Fibroblast of skin of right quadriceps (primary cell): ENCODE data around the gene NLRP3.
"Not testable (repeated sequence)": the region's sequence is repeated elsewhere in the genome, so short reads cannot be mapped to it uniquely, and the experiment has no call there.

Experiments used
- DNase-seq: peaks from one replicate; pipeline ENCODE4 v3.0.0-alpha.2; 2013

The NLRP3 gene

GRCh38 chr1:247440001-247440620, 24.1 kb downstream of the NLRP3 start:
- no peak for DNase-seq

DNA sequence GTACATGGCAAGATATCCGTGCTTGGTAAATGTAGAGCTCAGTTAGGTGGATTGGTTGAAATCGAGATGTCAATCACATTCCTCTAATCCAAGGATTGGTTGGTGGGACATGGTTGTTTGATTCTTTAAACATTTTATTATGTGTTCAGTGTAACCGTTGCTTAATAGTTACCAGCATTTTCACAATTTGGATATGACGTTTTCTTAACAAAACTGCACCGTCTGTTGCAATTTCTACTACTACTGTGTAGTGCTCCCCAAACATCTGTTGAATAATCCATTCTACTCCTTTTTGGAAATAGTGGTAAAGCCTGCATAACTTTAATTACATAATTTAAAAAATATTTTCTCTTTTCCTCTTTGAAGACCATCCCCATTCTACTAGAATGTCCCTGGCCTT, 25.6 kb downstream of the NLRP3 start:
- DNase-seq: no peak

- no peak for DNase-seq
Observed at GRCh38 chr1:247442164-247442563, 26.2 kb downstream of the NLRP3 start.

DNA sequence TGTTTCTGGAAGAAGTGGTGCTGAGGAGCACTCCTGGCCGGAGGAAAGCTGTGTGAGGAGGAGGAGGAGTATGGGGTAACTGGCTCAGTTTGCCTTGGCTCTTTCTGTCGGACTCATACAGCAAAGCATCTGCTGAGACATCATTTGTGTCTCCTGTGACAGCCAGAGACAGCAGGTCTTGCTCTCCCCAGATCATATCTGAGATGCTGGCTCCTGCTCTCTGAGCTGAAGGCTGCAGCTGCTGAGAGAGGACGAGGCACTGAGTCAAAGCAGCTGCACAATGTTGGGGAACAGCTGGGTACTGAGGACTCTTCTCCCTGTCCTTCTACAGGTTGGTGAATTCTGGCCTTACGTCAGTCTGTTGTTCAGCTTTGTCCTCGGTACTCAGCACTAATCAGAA, 27.7 kb downstream of the NLRP3 start:
- no peak for DNase-seq

DNA sequence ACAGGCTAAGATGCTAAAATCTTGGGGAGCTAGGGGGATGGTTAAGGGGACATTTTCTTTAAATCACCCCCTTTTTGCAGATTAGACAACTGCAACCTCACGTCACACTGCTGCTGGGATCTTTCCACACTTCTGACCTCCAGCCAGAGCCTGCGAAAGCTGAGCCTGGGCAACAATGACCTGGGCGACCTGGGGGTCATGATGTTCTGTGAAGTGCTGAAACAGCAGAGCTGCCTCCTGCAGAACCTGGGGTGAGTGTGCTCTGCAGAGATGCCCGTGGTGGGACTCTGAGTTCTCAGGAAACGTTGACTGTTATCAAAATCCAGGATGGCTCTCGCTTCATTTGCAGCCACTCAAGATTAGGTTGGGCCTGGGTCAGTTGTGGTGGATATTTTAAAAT, 28.6 kb downstream of the NLRP3 start:
- no peak for DNase-seq

GRCh38 chr1:247445526-247446356, 29.8 kb downstream of the NLRP3 start:
- DNase-seq: no peak

- DNase-seq: no peak
Observed at GRCh38 chr1:247447162-247447909, 31.4 kb downstream of the NLRP3 start.

GRCh38 chr1:247448107-247448791, 32.3 kb downstream of the NLRP3 start:
- peak; percentile 48 for DNase-seq

- no peak for DNase-seq
Observed at GRCh38 chr1:247451388-247452010, 35.5 kb downstream of the NLRP3 start.

- DNase-seq: no peak
Observed at GRCh38 chr1:247452447-247453039, 36.6 kb downstream of the NLRP3 start.

- DNase-seq: no peak
Observed at GRCh38 chr1:247453245-247453644, 37.3 kb downstream of the NLRP3 start.

GRCh38 chr1:247453997-247454396, 38.0 kb downstream of the NLRP3 start:
- DNase-seq: no peak

GRCh38 chr1:247456021-247456420, 40.0 kb downstream of the NLRP3 start:
- no peak for DNase-seq

- DNase-seq: no peak
Observed at GRCh38 chr1:247456914-247457639, 41.1 kb downstream of the NLRP3 start.

GRCh38 chr1:247459507-247459906, 43.5 kb downstream of the NLRP3 start:
- DNase-seq: no peak

DNA sequence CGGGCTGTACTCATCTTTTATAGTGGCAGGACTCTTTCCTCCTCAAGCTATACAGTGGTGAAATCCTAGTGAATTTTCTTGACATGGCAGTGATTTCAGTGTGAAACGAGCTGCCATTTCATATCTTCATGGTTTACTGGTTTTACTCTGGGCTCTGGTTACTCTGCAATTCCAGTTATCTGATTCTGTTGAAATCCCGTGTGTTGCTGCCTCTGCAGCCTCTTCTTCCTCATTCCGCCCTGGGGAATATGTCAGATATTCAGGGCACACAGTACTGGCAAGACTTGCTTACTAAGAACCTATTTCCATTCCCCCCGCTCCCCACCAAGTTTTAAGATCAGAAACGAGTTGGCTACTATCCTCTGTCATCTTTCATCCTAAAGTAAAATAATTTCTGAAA, 49.8 kb downstream of the NLRP3 start:
- DNase-seq: no peak

DNA sequence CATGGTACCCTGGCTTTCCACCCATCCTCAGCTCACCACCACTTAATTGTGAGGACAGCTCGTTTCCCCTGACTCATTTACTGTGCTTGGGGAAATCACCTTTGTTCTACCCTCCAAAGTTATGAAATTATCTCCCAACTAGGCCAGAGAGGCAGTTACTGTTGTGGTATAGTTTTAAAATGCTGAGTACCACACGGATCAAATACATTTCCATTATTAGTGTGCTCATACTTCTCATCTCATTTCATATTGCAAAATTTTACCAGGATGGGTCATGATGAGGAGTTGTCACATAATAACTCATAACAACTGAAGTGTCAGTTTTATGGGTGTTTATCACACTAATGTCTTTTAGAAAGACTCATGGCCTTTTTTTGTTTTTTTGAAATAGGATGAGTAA, 51.2 kb downstream of the NLRP3 start:
- no peak for DNase-seq

- no peak for DNase-seq
Observed at GRCh38 chr1:247468481-247469140, 52.6 kb downstream of the NLRP3 start.

DNA sequence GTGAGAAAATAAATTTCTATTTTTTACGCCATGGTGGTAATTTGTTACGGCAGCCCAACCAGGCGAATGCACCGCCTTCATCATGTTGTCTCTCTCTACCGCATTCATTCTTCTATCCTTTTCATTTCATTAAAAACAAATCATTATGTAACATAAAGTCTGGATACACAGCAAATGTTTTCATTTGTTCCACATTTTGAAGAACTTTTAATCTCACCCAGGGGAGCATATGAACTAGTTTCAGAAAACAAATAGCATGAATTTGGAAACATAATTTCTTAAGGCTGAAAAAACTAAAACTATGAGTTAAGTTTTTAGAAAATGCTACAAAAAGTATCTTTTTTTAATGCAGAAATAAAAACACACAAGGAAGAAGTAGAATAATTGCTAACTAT, 53.2 kb downstream of the NLRP3 start:
- DNase-seq: no peak

DNA sequence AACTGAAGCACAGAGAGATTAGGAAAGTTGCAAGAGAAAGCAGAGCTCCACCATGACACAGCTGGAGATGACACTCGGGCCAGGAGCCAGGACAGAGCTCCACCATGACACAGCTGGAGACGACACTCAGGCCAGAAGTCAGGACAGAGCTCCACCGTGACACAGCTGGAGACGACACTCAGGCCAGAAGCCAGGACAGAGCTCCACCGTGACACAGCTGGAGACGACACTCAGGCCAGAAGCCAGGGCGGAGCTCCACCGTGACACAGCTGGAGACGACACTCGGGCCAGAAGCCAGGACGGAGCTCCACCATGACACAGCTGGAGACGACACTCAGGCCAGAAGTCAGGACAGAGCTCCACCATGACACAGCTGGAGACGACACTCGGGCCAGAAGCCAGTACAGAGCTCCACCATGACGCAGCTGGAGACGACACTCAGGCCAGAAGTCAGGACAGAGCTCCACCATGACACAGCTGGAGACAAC, 55.0 kb downstream of the NLRP3 start:
- not testable (repeated sequence) for DNase-seq

DNA sequence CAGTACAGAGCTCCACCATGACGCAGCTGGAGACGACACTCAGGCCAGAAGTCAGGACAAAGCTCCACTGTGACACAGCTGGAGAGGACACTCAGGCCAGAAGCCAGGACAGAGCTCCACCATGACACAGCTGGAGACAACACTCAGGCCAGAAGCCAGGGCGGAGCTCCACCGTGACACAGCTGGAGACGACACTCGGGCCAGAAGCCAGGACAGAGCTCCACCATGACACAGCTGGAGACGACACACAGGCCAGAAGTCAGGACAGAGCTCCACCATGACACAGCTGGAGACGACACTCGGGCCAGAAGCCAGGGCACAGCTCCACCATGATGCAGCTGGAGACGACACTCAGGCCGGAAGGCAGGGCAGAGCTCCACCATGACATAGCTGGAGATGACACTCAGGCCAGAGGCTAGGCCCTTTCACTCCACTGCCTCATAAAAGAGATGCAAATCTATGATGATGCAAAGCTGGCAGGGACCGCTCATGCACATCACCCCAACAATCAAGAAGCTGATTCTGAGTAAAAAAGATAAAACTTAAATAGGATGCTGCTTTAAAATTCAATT, 55.6 kb downstream of the NLRP3 start:
- DNase-seq: no peak
